Skin of body (tissue), 2 donors: ENCODE results near the gene IL21R. TPM values are rescaled to one million over a fixed set of nuclear protein-coding genes. Genes with fewer than 3 reads are reported as not detected.
"Not testable (repeated sequence)": the region's sequence is repeated elsewhere in the genome, so short reads cannot be mapped to it uniquely, and the experiment has no call there.

ENCODE experiments used
- DNase-seq: peaks from one replicate; lab custom pipeline; 2025; lab: John Stamatoyannopoulos, UW
- total RNA-seq: library from RNA; depleted of rRNA; stranded (reverse); fragments of >200 nt; gene quantifications from one replicate; pipeline ENCODE4 v1.2.3, GENCODE V29; 2014

IL21R gene
- total RNA-seq, 1 donor from 2014 or later: 0.39 TPM

GRCh38 chr16:27444015-27444414 lies 42.0 kb downstream of the IL21R start:
- DNase-seq: no peak

- DNase-seq: no peak
These were observed 42.5 kb downstream of the IL21R start for GRCh38 chr16:27444470-27444869.

GRCh38 chr16:27445502-27446175 lies 43.7 kb downstream of the IL21R start:
- no peak for DNase-seq

- no peak for DNase-seq
These were observed 44.7 kb downstream of the IL21R start for GRCh38 chr16:27446721-27447120.

GRCh38 chr16:27447301-27447700 lies 45.3 kb downstream of the IL21R start:
- DNase-seq: no peak

GRCh38 chr16:27448532-27449433 lies 46.8 kb downstream of the IL21R start:
- no peak for DNase-seq

GRCh38 chr16:27449434-27450195 lies 47.6 kb downstream of the IL21R start:
- DNase-seq: no peak

GRCh38 chr16:27450196-27450549 lies 48.2 kb downstream of the IL21R start:
- DNase-seq: no peak

- no peak for DNase-seq
These were observed 50.9 kb downstream of the IL21R start for GRCh38 chr16:27452569-27453493.

GRCh38 chr16:27453494-27453825 lies 51.5 kb downstream of the IL21R start:
- no peak for DNase-seq

- DNase-seq: no peak
These were observed 53.7 kb downstream of the IL21R start for GRCh38 chr16:27455700-27456099.

- DNase-seq: not testable (repeated sequence)
These were observed 55.6 kb downstream of the IL21R start for GRCh38 chr16:27457605-27457900.

GRCh38 chr16:27458258-27458657 lies 56.3 kb downstream of the IL21R start:
- DNase-seq: peak; percentile 8

GRCh38 chr16:27458987-27459688 lies 57.2 kb downstream of the IL21R start:
- no peak for DNase-seq

- DNase-seq: no peak
These were observed 58.2 kb downstream of the IL21R start for GRCh38 chr16:27460213-27460612.

- DNase-seq: no peak
These were observed 58.9 kb downstream of the IL21R start for GRCh38 chr16:27460663-27461482.

GRCh38 chr16:27461483-27462171 lies 59.7 kb downstream of the IL21R start:
- DNase-seq: no peak

GRCh38 chr16:27462200-27462845 lies 60.3 kb downstream of the IL21R start:
- DNase-seq: no peak
